ENCODE data around the gene MT1E. TPM values are rescaled to one million over a fixed set of nuclear protein-coding genes. Genes with fewer than 3 reads are reported as not detected.

The MT1E gene
- total and polyA plus RNA-seq, 9 donors, result 16.1 to 867 (median 65.3) TPM

DNA sequence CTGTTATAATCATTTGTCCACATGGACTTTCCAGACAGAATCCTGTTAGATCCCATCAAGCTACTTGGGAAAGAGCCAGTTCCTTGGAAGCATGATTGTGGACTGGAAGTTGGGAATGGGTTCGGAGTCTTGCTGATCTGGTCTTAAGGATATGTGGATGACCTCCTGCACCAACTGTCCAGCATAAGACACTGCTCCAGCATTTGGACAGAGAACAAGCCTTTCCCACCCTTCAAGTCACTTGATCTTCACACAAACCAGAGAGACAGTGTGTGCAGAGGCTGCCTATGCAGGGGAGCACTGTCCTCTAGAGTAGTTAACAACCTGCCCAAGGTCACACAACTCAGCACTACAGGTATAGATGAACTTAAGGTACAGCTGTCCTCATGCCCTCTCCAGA is 20.3 kb downstream of the MT1E start:
- WGBS, 3 donors, result 0 to 43% (median 0%) methylated on average over 1 of the region's 1 CpG
- H3K27me3 ChIP-seq, result no peaks in the 10 kb centered on the region
- H3K9me3 ChIP-seq, result no peaks in the 10 kb centered on the region
- intact Hi-C loops (cut with DNase I), result no loop called here
- no peak for DNase-seq
- H3K36me3 ChIP-seq, result no peaks in the 10 kb centered on the region
- no peak overlapping the region for H3K4me3 ChIP-seq
- H3K4me1 ChIP-seq (ENCODE audit: insufficient read depth), result peaks cover 3% of the 10 kb centered on the region
- TF ChIP-seq POLR2A (IDR thresholded peaks at IDR 0.05), result no peak
- TF ChIP-seq, protein P1, sequence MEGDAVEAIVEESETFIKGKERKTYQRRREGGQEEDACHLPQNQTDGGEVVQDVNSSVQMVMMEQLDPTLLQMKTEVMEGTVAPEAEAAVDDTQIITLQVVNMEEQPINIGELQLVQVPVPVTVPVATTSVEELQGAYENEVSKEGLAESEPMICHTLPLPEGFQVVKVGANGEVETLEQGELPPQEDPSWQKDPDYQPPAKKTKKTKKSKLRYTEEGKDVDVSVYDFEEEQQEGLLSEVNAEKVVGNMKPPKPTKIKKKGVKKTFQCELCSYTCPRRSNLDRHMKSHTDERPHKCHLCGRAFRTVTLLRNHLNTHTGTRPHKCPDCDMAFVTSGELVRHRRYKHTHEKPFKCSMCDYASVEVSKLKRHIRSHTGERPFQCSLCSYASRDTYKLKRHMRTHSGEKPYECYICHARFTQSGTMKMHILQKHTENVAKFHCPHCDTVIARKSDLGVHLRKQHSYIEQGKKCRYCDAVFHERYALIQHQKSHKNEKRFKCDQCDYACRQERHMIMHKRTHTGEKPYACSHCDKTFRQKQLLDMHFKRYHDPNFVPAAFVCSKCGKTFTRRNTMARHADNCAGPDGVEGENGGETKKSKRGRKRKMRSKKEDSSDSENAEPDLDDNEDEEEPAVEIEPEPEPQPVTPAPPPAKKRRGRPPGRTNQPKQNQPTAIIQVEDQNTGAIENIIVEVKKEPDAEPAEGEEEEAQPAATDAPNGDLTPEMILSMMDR (IDR thresholded peaks at IDR 0.05), result no peak
- TF ChIP-seq EP300 (IDR thresholded peaks at IDR 0.05), result no peak
- H3K27ac ChIP-seq, result no peak overlapping the region

DNA sequence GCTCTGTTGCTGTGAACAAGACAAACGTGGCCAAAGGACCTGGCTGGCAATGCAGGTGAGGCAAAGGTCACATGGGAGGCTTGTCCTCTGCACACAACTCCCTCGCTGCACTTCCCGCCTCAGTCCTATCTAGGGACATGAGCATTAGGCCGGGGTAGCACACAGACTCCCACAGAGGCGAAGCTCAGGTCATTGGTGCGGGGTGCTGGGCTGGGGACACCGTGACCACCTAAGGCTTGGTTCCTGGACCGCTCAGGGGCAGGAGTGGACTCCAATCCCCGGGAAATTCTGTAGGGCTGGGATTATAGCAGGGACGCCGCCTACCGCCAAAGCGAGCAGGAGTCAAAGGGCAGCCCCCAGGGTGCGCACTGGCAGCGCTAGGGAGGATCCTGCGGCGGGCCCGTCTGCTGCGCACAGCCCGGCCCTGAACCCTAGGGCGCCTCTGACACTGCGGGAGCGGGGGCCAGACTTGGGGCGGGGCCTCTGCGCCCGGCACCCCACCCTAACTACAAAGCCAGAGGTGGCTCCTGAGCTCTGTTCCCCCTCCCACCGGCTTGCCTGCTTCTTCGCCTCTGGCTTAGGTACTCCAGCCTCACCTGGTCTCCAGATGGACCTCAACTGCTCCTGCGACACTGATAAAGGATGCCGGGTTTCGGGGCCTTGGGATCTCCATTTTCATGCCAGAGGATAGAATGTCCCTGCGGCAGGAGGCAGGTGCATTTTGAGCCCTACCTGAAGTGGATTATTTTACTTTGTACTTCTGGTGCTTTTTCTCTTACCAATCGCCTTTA is 22.3 kb downstream of the MT1E start:
- 24 to 40% (median 39%) methylated on average over 24 to 33 of the region's 33 CpGs for WGBS, 3 donors
- no peak for TF ChIP-seq EP300 (IDR thresholded peaks at IDR 0.05)
- TF ChIP-seq POLR2A (IDR thresholded peaks at IDR 0.05), result no peak
- TF ChIP-seq, protein P1 (IDR thresholded peaks at IDR 0.05), result no peak
- Histone ChIP-seq H3K9me3 (no peaks in the 10 kb centered on the region), H3K36me3 (no peaks in the 10 kb centered on the region), H3K27me3 (no peaks in the 10 kb centered on the region), H3K27ac (no peak overlapping the region), H3K4me3 (no peak overlapping the region), H3K4me1 (ENCODE audit: insufficient read depth) (peaks cover 3% of the 10 kb centered on the region)
- intact Hi-C loops (cut with DNase I), result no loop called here
- no peak for DNase-seq

DNA sequence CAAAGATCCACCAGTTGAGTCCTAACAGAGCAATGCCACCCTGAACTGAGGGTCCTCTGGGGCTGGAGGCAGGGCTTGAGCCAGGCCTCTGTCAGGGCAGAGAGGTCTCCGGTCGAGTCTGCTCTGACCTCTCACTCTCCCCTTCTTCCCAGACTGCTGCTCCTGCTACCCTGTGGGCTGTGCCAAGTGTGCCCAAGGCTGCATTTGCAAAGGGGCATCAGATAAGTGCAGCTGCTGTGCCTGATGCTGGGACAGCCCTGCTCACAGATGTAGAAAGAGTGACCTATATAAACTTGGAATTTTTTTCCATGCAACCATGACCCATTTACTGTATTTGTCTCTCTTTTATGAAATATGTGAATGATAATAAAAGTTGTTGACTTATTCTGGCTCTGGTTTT is 23.7 kb downstream of the MT1E start:
- Histone ChIP-seq H3K4me1 (ENCODE audit: insufficient read depth) (no peaks in the 10 kb centered on the region), H3K27me3 (no peaks in the 10 kb centered on the region), H3K36me3 (no peaks in the 10 kb centered on the region), H3K9me3 (no peaks in the 10 kb centered on the region), H3K27ac (no peak overlapping the region), H3K4me3 (no peak overlapping the region)
- 77 to 88% (median 88%) methylated on average over 2 of the region's 2 CpGs for WGBS, 3 donors
- intact Hi-C loops (cut with DNase I), result no loop called here
- no peak for DNase-seq
- TF ChIP-seq, protein P1 (IDR thresholded peaks at IDR 0.05), result no peak
- TF ChIP-seq EP300 (IDR thresholded peaks at IDR 0.05) (no peak), POLR2A (IDR thresholded peaks at IDR 0.05) (no peak)

DNA sequence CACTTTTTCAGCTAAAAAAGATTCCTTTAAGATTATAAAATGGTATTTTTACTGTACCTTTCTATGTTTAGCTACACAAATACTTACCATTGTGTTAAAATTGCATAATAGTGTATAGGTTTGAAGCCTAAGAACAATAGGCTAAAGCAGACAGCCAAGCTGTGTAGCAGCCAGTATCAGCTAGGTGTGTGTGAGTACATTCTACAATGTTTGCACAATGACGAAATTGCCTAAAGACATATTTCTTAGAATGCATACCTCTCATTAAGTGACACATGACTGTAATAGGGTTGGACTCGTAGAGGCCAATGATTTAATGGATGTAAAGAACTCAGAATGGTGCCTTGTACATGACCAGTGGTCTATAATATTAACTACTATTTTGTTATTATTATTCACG is 24.2 kb downstream of the MT1E start:
- no peaks in the 10 kb centered on the region for H3K4me1 ChIP-seq (ENCODE audit: insufficient read depth)
- DNase-seq, result no peak
- H3K9me3 ChIP-seq, result no peaks in the 10 kb centered on the region
- H3K27ac ChIP-seq, result no peak overlapping the region
- no peaks in the 10 kb centered on the region for H3K36me3 ChIP-seq
- WGBS, 3 donors, result 84 to 93% (median 84%) methylated on average over 3 of the region's 3 CpGs
- H3K27me3 ChIP-seq, result no peaks in the 10 kb centered on the region
- no peak for TF ChIP-seq EP300 (IDR thresholded peaks at IDR 0.05)
- TF ChIP-seq, protein P1 (IDR thresholded peaks at IDR 0.05), result no peak
- no peak for TF ChIP-seq POLR2A (IDR thresholded peaks at IDR 0.05)
- intact Hi-C loops (cut with DNase I), result no loop called here
- H3K4me3 ChIP-seq, result no peak overlapping the region
